HEK293 (cell line): ENCODE results near the gene PKN1.
A peak's percentile ranks its signal among the peaks of the same experiment; 100 is the strongest.

Experiments used
- BCL11B ChIP-seq: fragments of 450-650 bp; formaldehyde crosslinking; IDR thresholded peaks from 2 replicates; pipeline ENCODE4 v1.5.1; 2016; ENCODE audit warnings: low read depth, missing biosample characterization, missing genetic modification characterization
- FEZF1 ChIP-seq: fragments of 450-650 bp; formaldehyde crosslinking; IDR thresholded peaks from 2 replicates; pipeline ENCODE4 v1.5.1; 2016; ENCODE audit warnings: missing biosample characterization, missing genetic modification characterization
- PRDM10 ChIP-seq: fragments of 450-650 bp; formaldehyde crosslinking; IDR thresholded peaks from 2 replicates; pipeline ENCODE4 v1.5.1; 2016; ENCODE audit warnings: missing biosample characterization, missing genetic modification characterization
- REST ChIP-seq: fragments of 450-650 bp; formaldehyde crosslinking; IDR thresholded peaks from 2 replicates; pipeline ENCODE4 v1.5.1; 2016; ENCODE audit warnings: missing biosample characterization, missing genetic modification characterization
- SCRT1 ChIP-seq: fragments of 450-650 bp; formaldehyde crosslinking; IDR thresholded peaks from 2 replicates; pipeline ENCODE4 v1.5.1; 2016; ENCODE audit warnings: missing biosample characterization, missing genetic modification characterization, borderline replicate concordance
- SP3 ChIP-seq: fragments of 450-650 bp; formaldehyde crosslinking; IDR thresholded peaks from 2 replicates; pipeline ENCODE4 v1.5.1; 2016; ENCODE audit warnings: missing biosample characterization, missing genetic modification characterization
- TRIM28 ChIP-seq: IDR thresholded peaks from 2 replicates; pipeline ENCODE4 v1.6.1; 2011; ENCODE audit warnings: low read length, control low read depth, borderline replicate concordance
- ZBTB20 ChIP-seq: fragments of 450-650 bp; formaldehyde crosslinking; IDR thresholded peaks from 2 replicates; pipeline ENCODE4 v1.5.1; 2016; ENCODE audit warnings: missing biosample characterization, missing genetic modification characterization
- ZBTB6 ChIP-seq: fragments of 450-650 bp; formaldehyde crosslinking; IDR thresholded peaks from 2 replicates; pipeline ENCODE4 v1.5.1; 2017; ENCODE audit warnings: missing biosample characterization, missing genetic modification characterization
- ZBTB8A ChIP-seq: fragments of 450-650 bp; formaldehyde crosslinking; IDR thresholded peaks from 2 replicates; pipeline ENCODE4 v1.5.1; 2016; ENCODE audit warnings: missing biosample characterization, missing genetic modification characterization
- ZEB2 ChIP-seq: fragments of 450-650 bp; formaldehyde crosslinking; IDR thresholded peaks from 2 replicates; pipeline ENCODE4 v1.5.1; 2016; ENCODE audit warnings: missing biosample characterization, missing genetic modification characterization
- ZFP69B ChIP-seq: fragments of 450-650 bp; formaldehyde crosslinking; IDR thresholded peaks from 2 replicates; pipeline ENCODE4 v1.5.1; 2016; ENCODE audit warnings: missing biosample characterization, missing genetic modification characterization
- ZNF133 ChIP-seq: fragments of 450-650 bp; formaldehyde crosslinking; IDR thresholded peaks from 2 replicates; pipeline ENCODE4 v1.5.1; 2016; ENCODE audit warnings: missing biosample characterization, missing genetic modification characterization
- ZNF311 ChIP-seq: fragments of 450-650 bp; formaldehyde crosslinking; IDR thresholded peaks from 2 replicates; pipeline ENCODE4 v1.5.1; 2017; ENCODE audit warnings: missing biosample characterization, missing genetic modification characterization, borderline replicate concordance
- ZNF324 ChIP-seq: fragments of 450-650 bp; formaldehyde crosslinking; IDR thresholded peaks from 2 replicates; pipeline ENCODE4 v1.5.1; 2016; ENCODE audit warnings: missing biosample characterization, missing genetic modification characterization
- ZNF335 ChIP-seq: fragments of 450-650 bp; formaldehyde crosslinking; conservative IDR thresholded peaks from 2 replicates; pipeline ENCODE4 v1.5.1; 2016; ENCODE audit warnings: missing biosample characterization, missing genetic modification characterization
- ZNF391 ChIP-seq: fragments of 450-650 bp; formaldehyde crosslinking; IDR thresholded peaks from 2 replicates; pipeline ENCODE4 v1.5.1; 2016; ENCODE audit warnings: low read depth, missing biosample characterization, missing genetic modification characterization, borderline replicate concordance
- ZNF449 ChIP-seq: fragments of 450-650 bp; formaldehyde crosslinking; IDR thresholded peaks from 2 replicates; pipeline ENCODE4 v1.5.1; 2017; ENCODE audit warnings: missing biosample characterization, mild to moderate bottlenecking, missing genetic modification characterization, moderate library complexity
- ZNF558 ChIP-seq: fragments of 450-650 bp; formaldehyde crosslinking; IDR thresholded peaks from 2 replicates; pipeline ENCODE4 v1.5.1; 2016; ENCODE audit warnings: missing biosample characterization, missing genetic modification characterization
- ZNF561 ChIP-seq: fragments of 450-650 bp; IDR thresholded peaks from 2 replicates; pipeline ENCODE4 v1.5.1; 2018; ENCODE audit warnings: missing biosample characterization, missing genetic modification characterization, borderline replicate concordance
- ZNF600 ChIP-seq: fragments of 450-650 bp; formaldehyde crosslinking; IDR thresholded peaks from 2 replicates; pipeline ENCODE4 v1.5.1; 2016; ENCODE audit warnings: missing biosample characterization, missing genetic modification characterization
- ZNF621 ChIP-seq: fragments of 450-650 bp; formaldehyde crosslinking; IDR thresholded peaks from 2 replicates; pipeline ENCODE4 v1.5.1; 2017; ENCODE audit warnings: missing biosample characterization, missing genetic modification characterization
- ZNF660 ChIP-seq: fragments of 450-650 bp; IDR thresholded peaks from 2 replicates; pipeline ENCODE4 v1.5.1; 2018; ENCODE audit warnings: missing biosample characterization, mild to moderate bottlenecking, missing genetic modification characterization
- ZNF692 ChIP-seq: fragments of 450-650 bp; formaldehyde crosslinking; IDR thresholded peaks from 2 replicates; pipeline ENCODE4 v1.5.1; 2016; ENCODE audit warnings: missing biosample characterization, missing genetic modification characterization
- ZNF792 ChIP-seq: fragments of 450-650 bp; formaldehyde crosslinking; IDR thresholded peaks from 2 replicates; pipeline ENCODE4 v1.5.1; 2016; ENCODE audit warnings: missing biosample characterization, missing genetic modification characterization
- ZNF843 ChIP-seq: fragments of 450-650 bp; formaldehyde crosslinking; IDR thresholded peaks from 2 replicates; pipeline ENCODE4 v1.5.1; 2016; ENCODE audit warnings: missing biosample characterization, missing genetic modification characterization
- ZSCAN23 ChIP-seq: fragments of 450-650 bp; formaldehyde crosslinking; IDR thresholded peaks from 2 replicates; pipeline ENCODE4 v1.5.1; 2016; ENCODE audit warnings: missing biosample characterization, missing genetic modification characterization

The PKN1 gene

GRCh38 chr19:14517840-14518505 is 84.9 kb downstream of the PKN1 start, which contains the start of gene DNAJB1 (continued):
- TF ChIP-seq PRDM10 (tag by site-specific recombination) (peak; percentile 35), ZNF391 (peak; percentile 72; the same call in 1 of the 2 replicates), SCRT1 (tag by site-specific recombination) (no peak), TRIM28 (no peak), ZNF660 (tag by site-specific recombination) (peak; percentile 8; the same call in 1 of the 2 replicates), ZNF792 (tag by site-specific recombination) (0 out of 2 replicates have a peak, but pooled peaks have one; percentile 51), ZNF324 (peak; percentile 84), ZNF600 (peak; percentile 10; the same call in 1 of the 2 replicates), FEZF1 (tag by site-specific recombination) (peak; percentile 24; the same call in 1 of the 2 replicates), ZNF335 (tag by site-specific recombination) (peak; percentile 75), ZNF561 (tag by site-specific recombination) (peak; percentile 65; the same call in 1 of the 2 replicates), ZNF311 (tag by site-specific recombination) (no peak), BCL11B (tag by site-specific recombination) (0 out of 2 replicates have a peak, but pooled peaks have one; percentile 42), REST (tag by site-specific recombination) (peak; percentile 45), ZBTB8A (tag by site-specific recombination) (0 out of 2 replicates have a peak, but pooled peaks have one; percentile 11), ZSCAN23 (tag by site-specific recombination) (peak; percentile 57; the same call in 1 of the 2 replicates), ZNF843 (tag by site-specific recombination) (peak; percentile 63), ZBTB20 (peak; percentile 8; the same call in 1 of the 2 replicates), ZBTB6 (tag by site-specific recombination) (peak; percentile 74), ZNF558 (tag by site-specific recombination) (no peak), ZNF621 (tag by site-specific recombination) (no peak), SP3 (tag by site-specific recombination) (peak; percentile 70), ZNF133 (tag by site-specific recombination) (peak; percentile 42; the same call in 1 of the 2 replicates), ZNF449 (tag by site-specific recombination) (no peak), ZNF692 (tag by site-specific recombination) (peak; percentile 39), ZEB2 (tag by site-specific recombination) (peak; percentile 78), ZFP69B (peak; percentile 21; the same call in 1 of the 2 replicates)
